ENCODE measurements around the gene FKBP6. TPM values are rescaled to one million over a fixed set of nuclear protein-coding genes. Genes with fewer than 3 reads are reported as not detected.

Gene FKBP6
- polyA plus RNA-seq, 1 donor (not counting 4 experiments of a cell fraction or from before 2014, with no cell fraction given): not detected

DNA sequence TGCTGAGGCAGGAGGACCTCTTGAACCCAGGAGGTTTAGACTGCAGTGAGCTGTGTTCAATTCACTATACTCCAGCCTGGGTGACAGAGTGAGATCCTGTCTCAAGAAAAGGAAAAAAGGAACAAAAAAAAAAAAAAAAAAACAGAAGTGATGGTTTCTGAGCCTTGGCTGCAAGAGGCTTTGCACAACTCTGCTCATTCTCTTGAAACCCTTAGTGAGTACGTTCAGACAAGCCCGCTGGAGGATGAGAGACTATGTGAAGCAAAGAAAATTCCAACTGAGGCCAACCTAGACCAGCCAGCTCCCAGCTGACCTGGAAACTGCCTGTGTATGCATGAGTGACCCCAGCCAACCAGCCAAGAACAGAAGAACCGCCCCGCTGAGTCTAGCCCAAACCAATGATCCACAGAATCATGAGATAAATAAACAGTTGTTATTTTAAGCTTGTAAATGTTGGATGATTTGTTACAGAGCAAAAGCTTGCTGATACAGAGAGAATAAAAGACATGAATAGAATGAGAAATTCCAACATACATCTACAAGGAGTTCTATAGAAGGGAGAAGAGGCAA is 55.1 kb downstream of the FKBP6 start:
- Histone ChIP-seq H3K9me1 (ENCODE audit: control insufficient read depth, extremely low read depth, insufficient read depth, low read length) (no peaks in the 10 kb centered on the region), H2AFZ (ENCODE audit: control insufficient read depth, low read length) (no peak overlapping the region), H3K9ac (ENCODE audit: control insufficient read depth, extremely low read depth, insufficient read depth, low read length) (no peak overlapping the region), H3K27ac (ENCODE audit: control insufficient read depth, insufficient read depth, low read length) (no peak overlapping the region), H3K4me1 (ENCODE audit: control insufficient read depth, extremely low read depth, insufficient read depth, low read length) (no peaks in the 10 kb centered on the region), H3K79me2 (ENCODE audit: control insufficient read depth, insufficient read depth, low read length) (no peaks in the 10 kb centered on the region), H3K4me2 (ENCODE audit: control insufficient read depth, extremely low read depth, insufficient read depth, low read depth, low read length) (no peak overlapping the region), H4K20me1 (ENCODE audit: control insufficient read depth, extremely low read depth, insufficient read depth, low read length) (no peaks in the 10 kb centered on the region), H3K9me3 (ENCODE audit: control insufficient read depth, low read depth, low read length) (peaks cover 2% of the 10 kb centered on the region), H3K36me3 (ENCODE audit: control insufficient read depth in 2 of 2, extremely low read depth in 1 of 2, insufficient read depth in 2 of 2, low read length in 2 of 2) (no peaks in the 10 kb centered on the region), H3K27me3 (ENCODE audit: control insufficient read depth, extremely low read depth, insufficient read depth, low read length) (peaks cover 3% of the 10 kb centered on the region), H3K4me3 (ENCODE audit: control insufficient read depth in 2 of 3, extremely low read depth in 1 of 3, insufficient read depth in 2 of 3, low read depth in 1 of 3, low read length in 3 of 3) (no peak overlapping the region)
- DNase-seq (ENCODE audit: low read depth, low spot score) (no peak), FAIRE-seq (no peak)
- TF ChIP-seq EZH2 (IDR thresholded peaks at IDR 0.05; ENCODE audit: low read length): no peak
- TF ChIP-seq, protein P1, sequence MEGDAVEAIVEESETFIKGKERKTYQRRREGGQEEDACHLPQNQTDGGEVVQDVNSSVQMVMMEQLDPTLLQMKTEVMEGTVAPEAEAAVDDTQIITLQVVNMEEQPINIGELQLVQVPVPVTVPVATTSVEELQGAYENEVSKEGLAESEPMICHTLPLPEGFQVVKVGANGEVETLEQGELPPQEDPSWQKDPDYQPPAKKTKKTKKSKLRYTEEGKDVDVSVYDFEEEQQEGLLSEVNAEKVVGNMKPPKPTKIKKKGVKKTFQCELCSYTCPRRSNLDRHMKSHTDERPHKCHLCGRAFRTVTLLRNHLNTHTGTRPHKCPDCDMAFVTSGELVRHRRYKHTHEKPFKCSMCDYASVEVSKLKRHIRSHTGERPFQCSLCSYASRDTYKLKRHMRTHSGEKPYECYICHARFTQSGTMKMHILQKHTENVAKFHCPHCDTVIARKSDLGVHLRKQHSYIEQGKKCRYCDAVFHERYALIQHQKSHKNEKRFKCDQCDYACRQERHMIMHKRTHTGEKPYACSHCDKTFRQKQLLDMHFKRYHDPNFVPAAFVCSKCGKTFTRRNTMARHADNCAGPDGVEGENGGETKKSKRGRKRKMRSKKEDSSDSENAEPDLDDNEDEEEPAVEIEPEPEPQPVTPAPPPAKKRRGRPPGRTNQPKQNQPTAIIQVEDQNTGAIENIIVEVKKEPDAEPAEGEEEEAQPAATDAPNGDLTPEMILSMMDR (optimal IDR thresholded peaks at IDR 0.05 in 1 of 3, IDR thresholded peaks at IDR 0.05 in 1 of 3, conservative IDR thresholded peaks at IDR 0.05 in 1 of 3; ENCODE audit: extremely low read depth in 1 of 3, insufficient read depth in 2 of 3, low read length in 3 of 3): no peak
- dilution Hi-C loops (cut with MboI; ENCODE audit: extremely low pct_ligation_motif_present, low sequenced_read_pairs): no loop called here

DNA sequence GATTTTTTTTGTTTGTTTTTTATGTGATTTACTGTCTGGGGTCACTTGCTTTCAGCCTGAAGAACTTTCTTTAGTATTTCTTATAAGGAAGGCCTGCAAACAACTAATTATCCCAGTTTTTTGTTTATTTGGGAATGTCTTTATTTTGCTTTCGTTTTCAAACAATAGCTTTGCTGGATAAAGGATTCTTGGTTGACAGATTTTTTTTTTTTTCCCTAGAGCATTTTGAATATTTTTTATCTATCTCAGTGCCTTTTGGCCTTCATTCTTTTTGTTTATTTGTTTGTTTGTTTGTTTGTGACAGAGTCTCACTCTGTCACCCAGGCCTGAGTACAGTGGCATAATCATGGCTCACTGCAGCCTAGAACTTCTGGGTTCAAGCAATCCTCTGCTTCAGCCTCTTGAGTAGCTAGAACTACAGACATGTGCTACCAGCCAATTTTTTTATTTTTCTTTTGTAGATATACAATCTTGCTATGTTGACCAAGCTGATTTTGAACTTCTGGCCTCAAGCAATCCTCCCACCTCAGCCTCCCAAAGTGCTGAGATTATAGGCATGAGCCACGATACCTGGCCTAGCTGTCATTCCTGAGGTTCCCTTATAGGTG is 59.4 kb downstream of the FKBP6 start:
- no peak for TF ChIP-seq EZH2 (IDR thresholded peaks at IDR 0.05; ENCODE audit: low read length)
- TF ChIP-seq, protein P1 (optimal IDR thresholded peaks at IDR 0.05 in 1 of 3, IDR thresholded peaks at IDR 0.05 in 1 of 3, conservative IDR thresholded peaks at IDR 0.05 in 1 of 3; ENCODE audit: extremely low read depth in 1 of 3, insufficient read depth in 2 of 3, low read length in 3 of 3): no peak
- Histone ChIP-seq H2AFZ (ENCODE audit: control insufficient read depth, low read length) (no peak overlapping the region), H3K9me1 (ENCODE audit: control insufficient read depth, extremely low read depth, insufficient read depth, low read length) (no peaks in the 10 kb centered on the region), H3K27me3 (ENCODE audit: control insufficient read depth, extremely low read depth, insufficient read depth, low read length) (no peaks in the 10 kb centered on the region), H4K20me1 (ENCODE audit: control insufficient read depth, extremely low read depth, insufficient read depth, low read length) (no peaks in the 10 kb centered on the region), H3K4me1 (ENCODE audit: control insufficient read depth, extremely low read depth, insufficient read depth, low read length) (no peaks in the 10 kb centered on the region), H3K9ac (ENCODE audit: control insufficient read depth, extremely low read depth, insufficient read depth, low read length) (no peak overlapping the region), H3K27ac (ENCODE audit: control insufficient read depth, insufficient read depth, low read length) (no peak overlapping the region), H3K9me3 (ENCODE audit: control insufficient read depth, low read depth, low read length) (peaks cover 2% of the 10 kb centered on the region), H3K36me3 (ENCODE audit: control insufficient read depth in 2 of 2, extremely low read depth in 1 of 2, insufficient read depth in 2 of 2, low read length in 2 of 2) (no peaks in the 10 kb centered on the region), H3K4me3 (ENCODE audit: control insufficient read depth in 2 of 3, extremely low read depth in 1 of 3, insufficient read depth in 2 of 3, low read depth in 1 of 3, low read length in 3 of 3) (no peak overlapping the region), H3K79me2 (ENCODE audit: control insufficient read depth, insufficient read depth, low read length) (no peaks in the 10 kb centered on the region), H3K4me2 (ENCODE audit: control insufficient read depth, extremely low read depth, insufficient read depth, low read depth, low read length) (no peak overlapping the region)
- no peak for FAIRE-seq
- dilution Hi-C loops (cut with MboI; ENCODE audit: extremely low pct_ligation_motif_present, low sequenced_read_pairs): no loop called here
- no peak for DNase-seq (ENCODE audit: low read depth, low spot score)

Data from keratinocyte (primary cell).